ENCODE data around the gene VSTM5.

- TF ChIP-seq POLR2A (IDR thresholded peaks at IDR 0.05; ENCODE audit: extremely low read depth, insufficient read length) = no peak
- TF ChIP-seq, protein P1, sequence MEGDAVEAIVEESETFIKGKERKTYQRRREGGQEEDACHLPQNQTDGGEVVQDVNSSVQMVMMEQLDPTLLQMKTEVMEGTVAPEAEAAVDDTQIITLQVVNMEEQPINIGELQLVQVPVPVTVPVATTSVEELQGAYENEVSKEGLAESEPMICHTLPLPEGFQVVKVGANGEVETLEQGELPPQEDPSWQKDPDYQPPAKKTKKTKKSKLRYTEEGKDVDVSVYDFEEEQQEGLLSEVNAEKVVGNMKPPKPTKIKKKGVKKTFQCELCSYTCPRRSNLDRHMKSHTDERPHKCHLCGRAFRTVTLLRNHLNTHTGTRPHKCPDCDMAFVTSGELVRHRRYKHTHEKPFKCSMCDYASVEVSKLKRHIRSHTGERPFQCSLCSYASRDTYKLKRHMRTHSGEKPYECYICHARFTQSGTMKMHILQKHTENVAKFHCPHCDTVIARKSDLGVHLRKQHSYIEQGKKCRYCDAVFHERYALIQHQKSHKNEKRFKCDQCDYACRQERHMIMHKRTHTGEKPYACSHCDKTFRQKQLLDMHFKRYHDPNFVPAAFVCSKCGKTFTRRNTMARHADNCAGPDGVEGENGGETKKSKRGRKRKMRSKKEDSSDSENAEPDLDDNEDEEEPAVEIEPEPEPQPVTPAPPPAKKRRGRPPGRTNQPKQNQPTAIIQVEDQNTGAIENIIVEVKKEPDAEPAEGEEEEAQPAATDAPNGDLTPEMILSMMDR (IDR thresholded peaks at IDR 0.05; ENCODE audit: low read depth, low read length) = no peak
- TF ChIP-seq MYC (IDR thresholded peaks at IDR 0.05; ENCODE audit: low read depth, low read length) = no peak
Observed at GRCh38 chr11:93832780-93833179, 17.6 kb downstream of the VSTM5 start.

Measured in NB4 (cell line).